ENCODE data around the gene CCDC33.

- TF ChIP-seq CTCF (IDR thresholded peaks at IDR 0.05) (no peak), POLR2A (IDR thresholded peaks at IDR 0.05) (no peak)
Observed at GRCh38 chr15:74381481-74381880, 145.4 kb downstream of the CCDC33 start.

Measured in uterus (tissue), 2 donors.